ENCODE data around the gene RANBP17.

RANBP17 gene

DNA sequence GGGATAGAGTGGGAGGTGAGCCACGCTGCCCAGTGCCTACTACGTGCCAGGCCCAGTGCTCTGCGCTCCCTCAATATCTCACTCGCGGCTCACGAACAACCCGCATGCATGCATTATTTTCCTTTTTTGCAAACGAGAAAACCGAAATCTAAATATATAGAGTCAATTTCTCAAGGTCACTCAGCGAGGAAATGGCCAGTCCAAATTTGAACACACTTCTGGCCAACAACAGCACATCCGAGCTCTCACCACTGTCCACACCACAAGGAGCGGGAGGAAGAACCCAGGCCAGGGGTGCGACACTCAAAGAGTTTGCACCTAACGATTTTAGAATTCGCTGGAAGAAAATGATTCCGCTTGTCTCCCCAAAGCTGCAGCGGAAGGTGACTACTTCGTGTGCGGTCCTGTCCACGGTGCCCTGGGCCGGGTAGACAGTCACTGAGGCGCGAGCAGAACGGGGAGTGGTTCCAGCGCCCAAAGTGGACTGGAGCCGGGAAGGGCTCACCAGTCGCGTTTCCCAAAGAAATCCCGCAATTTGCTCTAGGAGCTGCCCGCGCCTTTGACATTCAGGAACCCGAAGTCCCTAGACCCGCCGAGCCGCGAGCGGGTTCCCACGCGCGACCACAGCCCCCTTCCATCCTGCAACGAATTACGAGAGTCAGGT is 446.1 kb downstream of the RANBP17 start:
- no peak for DNase-seq

GRCh38 chr5:171308453-171309275 is 446.8 kb downstream of the RANBP17 start, which contains the start of gene TLX3:
TLX3 (plus strand) TSS chr5:171309248; CDS start chr5:171309366, 118 bp downstream.
- DNase-seq = no peak

DNA sequence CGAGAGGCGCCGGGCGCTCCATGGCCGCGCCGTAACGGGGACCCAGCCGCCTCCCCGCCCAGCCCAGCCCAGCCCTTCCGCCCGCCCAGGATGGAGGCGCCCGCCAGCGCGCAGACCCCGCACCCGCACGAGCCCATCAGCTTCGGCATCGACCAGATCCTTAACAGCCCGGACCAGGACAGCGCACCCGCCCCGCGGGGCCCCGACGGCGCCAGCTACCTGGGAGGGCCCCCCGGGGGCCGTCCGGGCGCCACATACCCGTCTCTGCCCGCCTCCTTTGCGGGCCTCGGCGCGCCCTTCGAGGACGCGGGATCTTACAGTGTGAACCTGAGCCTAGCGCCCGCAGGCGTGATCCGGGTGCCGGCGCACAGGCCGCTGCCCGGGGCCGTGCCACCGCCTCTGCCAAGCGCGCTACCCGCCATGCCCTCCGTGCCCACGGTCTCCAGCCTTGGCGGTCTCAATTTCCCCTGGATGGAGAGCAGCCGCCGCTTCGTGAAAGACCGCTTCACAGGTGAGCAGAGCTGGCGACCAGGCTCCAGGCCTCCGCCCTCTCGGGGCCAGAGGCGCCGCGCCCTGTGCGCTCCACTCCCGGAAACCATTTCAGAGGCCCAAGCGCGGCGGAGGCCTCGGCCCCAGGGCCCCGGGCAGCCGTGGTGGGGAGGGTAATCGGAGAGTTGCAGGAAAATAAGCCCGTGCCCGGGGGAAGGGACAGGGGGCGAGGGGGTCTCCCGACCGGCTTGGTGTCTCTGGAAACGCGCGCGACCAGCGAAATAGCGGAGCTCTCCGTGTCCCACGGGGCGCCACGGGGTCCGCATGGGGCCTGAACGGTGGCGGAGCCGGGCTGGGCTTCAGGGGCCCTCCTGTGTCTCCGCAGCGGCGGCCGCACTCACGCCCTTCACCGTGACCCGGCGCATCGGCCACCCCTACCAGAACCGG is 447.7 kb downstream of the RANBP17 start:
- no peak for DNase-seq

- DNase-seq = no peak
Measured at GRCh38 chr5:171310212-171310818, 448.5 kb downstream of the RANBP17 start.

DNA sequence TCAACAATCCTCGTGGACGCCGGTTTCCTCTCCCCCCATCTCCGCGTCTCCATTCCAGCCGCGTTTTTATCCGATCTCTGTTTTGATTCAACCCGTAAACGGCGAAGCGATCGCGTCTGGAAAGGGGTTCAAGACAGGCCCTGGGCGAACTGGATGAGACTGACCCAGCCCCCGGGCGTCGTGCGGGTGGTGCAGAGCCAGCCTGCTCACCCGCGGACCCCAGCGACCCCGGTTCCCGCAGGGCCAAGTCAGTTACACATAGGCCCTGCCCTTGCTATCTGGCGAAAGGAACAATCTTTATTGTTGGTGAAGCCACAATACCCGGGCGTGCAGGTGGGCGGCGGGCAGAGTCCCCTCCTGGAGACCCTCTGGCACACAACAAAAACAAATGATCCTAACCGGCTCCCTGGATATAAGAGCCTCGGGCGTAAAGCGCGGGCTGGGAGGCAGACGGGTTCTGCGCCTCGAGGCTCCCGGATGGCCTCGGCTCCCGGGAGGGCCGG is 449.1 kb downstream of the RANBP17 start:
- DNase-seq = no peak

- DNase-seq = no peak
Measured at GRCh38 chr5:171311322-171312077, 449.7 kb downstream of the RANBP17 start.

DNA sequence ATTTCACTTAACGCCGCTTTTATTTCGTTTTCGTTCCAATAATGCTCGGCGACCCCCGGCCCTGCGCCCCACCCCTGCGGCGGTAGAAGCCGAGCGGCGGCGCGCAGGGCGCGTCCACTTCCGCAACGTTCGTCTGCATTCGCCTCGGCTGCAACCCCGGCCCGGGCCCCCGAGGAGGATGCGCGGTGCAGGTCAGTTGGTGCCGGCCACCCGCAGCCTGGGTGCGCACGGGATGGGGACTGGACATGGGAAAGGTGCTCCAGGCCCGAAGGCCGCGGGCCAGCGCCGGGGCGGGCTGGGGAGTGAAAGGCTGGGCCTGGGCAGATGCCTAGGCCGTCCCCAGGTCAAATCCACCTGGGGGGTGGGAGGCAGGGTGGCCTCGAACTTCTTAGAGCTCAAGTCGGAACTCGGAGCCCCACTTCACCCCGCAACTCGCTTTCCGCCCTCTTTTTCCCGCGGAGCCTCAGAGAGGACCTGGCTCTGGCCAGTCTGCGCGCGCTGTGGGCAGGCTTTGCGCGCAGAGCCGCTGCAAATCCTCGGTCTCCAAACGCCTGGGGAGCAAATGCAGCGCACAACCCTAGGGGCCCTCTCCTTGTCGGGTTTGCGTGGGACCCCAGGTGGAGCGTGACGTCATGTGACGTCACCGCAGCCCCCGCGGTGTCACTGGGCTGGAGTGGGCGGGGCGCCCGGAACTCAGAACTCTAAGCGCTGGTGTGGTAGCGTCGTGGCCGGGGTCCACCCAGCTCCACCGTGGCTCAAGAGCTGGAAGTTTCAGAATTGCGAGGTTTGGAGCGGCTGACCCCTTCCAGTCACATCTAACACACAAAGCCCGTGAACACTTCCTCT is 450.5 kb downstream of the RANBP17 start:
- DNase-seq = no peak

GRCh38 chr5:171313481-171314206 is 451.8 kb downstream of the RANBP17 start:
- no peak for DNase-seq

GRCh38 chr5:171314728-171315385 is 453.0 kb downstream of the RANBP17 start:
- no peak for DNase-seq

GRCh38 chr5:171315386-171315891 is 453.6 kb downstream of the RANBP17 start:
- no peak for DNase-seq

DNA sequence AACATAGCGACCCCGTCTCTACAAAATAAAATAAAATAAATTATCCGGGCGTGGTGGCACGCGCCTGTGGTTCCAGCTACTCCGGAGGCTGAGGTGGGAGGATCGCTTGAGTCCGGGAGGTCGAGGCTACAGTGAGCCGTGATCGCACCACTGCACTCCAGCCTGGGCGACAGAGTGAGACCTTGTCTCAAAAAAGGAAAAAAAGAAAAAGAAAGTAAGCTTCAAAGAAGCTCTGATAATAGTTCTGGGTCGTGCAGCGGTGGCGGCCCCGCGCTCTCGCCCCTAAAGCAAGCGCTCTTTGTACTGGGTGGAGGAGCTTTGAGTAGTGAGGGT is 454.1 kb downstream of the RANBP17 start:
- no peak for DNase-seq

- no peak for DNase-seq
Measured at GRCh38 chr5:171316258-171317121, 454.7 kb downstream of the RANBP17 start.

DNA sequence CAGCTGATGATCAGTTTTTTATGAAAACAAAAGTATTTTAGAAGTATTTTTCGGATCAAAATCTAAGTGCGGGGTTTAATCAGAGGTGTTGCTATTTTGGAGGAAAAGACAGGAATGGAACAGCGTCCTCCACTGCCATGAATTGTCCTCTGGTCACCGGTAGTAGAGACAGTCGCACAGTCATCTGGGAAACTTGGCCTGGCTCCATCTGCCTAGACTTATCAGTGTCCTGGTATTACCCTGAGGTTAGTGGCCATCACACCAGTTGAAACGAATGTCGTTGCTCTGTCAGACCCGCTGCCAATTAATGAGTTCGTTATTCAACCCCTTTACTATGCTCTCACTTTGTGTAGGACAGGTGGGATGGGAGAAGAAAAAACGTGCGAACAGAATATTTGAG is 455.4 kb downstream of the RANBP17 start:
- no peak for DNase-seq

DNA sequence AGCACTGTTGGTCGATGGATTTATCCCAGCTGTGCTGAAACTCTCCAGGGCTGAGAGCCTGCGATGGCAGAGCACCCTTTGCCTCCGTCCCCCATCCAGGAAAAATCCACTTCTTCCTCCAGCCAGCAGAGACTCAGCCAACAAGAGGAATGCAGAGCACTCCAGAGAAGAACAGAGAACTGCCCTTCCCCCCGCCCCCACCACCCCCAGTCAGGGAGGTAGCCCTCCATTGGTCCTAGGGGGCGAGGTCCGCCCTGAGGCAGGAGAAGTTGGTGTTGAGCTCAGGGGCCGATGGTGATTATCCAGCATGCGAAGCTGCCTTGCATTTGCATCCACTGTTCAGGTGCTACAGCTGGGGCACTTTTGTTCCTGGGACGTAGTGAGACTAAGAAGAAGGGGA is 456.2 kb downstream of the RANBP17 start:
- no peak for DNase-seq

DNA sequence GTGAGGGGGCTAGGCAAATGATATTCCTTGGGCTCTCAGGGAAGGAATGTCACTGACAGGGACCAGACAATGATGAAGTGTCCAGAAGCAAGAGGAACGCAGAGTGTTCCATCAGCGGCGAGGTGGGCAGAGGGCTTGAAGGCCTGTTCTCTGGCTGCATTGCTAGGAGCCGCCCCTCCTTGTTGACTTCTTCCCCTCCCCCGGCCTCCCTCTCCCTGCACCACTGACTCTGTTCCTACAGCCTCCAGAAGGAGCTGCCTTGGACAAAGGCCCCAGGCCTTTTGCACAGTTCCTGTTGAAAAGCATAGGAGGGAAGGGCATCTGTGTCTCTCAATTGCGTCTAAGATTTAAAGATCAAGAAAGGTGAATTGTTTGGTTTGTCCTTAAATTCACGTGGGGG is 459.6 kb downstream of the RANBP17 start:
- DNase-seq = no peak

DNA sequence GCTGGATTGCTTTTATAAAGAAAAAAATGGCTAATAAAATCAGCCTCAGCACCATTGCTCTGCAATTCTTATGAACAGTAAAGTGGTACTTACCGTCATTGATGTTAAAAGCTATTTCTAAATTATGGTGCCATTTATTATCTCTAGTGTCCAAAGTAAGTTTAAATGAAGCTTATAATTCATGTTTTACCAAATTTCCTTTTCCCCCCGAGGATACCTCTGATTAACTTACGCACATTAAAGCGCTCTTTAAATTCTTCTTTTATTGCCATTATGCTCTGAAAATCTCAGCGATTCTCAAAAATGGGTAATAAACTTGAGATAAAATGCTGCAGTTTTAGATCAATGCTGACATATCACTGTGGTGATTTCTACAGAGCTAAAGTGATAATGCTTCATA is 460.7 kb downstream of the RANBP17 start:
- DNase-seq = no peak

GRCh38 chr5:171323007-171323406 is 461.2 kb downstream of the RANBP17 start:
- no peak for DNase-seq

Data from GF-D8 (cell line).